Measurements from ENCODE around the gene TEAD2.

DNA sequence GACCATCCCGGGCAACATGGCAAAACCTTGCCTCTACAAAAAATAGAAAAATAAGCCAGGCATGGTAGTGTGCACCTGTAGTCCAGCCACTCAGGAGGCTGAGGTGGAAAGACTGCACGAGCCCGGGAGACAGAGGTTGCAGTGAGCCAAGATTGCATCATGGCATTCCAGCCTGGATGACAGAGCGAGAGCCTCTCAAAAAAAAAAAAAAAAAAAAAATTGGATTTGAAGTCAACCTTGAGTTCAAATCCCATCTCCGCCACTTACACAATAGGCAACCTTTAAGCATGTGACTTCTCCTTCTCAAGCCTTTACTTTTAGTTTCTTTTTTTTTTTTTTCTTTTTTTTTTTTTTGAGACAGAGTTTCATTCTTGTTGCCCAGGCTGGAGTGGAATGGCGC lies 37.8 kb upstream of the TEAD2 start:
- TF ChIP-seq, protein P1, sequence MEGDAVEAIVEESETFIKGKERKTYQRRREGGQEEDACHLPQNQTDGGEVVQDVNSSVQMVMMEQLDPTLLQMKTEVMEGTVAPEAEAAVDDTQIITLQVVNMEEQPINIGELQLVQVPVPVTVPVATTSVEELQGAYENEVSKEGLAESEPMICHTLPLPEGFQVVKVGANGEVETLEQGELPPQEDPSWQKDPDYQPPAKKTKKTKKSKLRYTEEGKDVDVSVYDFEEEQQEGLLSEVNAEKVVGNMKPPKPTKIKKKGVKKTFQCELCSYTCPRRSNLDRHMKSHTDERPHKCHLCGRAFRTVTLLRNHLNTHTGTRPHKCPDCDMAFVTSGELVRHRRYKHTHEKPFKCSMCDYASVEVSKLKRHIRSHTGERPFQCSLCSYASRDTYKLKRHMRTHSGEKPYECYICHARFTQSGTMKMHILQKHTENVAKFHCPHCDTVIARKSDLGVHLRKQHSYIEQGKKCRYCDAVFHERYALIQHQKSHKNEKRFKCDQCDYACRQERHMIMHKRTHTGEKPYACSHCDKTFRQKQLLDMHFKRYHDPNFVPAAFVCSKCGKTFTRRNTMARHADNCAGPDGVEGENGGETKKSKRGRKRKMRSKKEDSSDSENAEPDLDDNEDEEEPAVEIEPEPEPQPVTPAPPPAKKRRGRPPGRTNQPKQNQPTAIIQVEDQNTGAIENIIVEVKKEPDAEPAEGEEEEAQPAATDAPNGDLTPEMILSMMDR (IDR thresholded peaks at IDR 0.05; ENCODE audit: poor library complexity, severe bottlenecking), result no peak
- TF ChIP-seq, protein P2, sequence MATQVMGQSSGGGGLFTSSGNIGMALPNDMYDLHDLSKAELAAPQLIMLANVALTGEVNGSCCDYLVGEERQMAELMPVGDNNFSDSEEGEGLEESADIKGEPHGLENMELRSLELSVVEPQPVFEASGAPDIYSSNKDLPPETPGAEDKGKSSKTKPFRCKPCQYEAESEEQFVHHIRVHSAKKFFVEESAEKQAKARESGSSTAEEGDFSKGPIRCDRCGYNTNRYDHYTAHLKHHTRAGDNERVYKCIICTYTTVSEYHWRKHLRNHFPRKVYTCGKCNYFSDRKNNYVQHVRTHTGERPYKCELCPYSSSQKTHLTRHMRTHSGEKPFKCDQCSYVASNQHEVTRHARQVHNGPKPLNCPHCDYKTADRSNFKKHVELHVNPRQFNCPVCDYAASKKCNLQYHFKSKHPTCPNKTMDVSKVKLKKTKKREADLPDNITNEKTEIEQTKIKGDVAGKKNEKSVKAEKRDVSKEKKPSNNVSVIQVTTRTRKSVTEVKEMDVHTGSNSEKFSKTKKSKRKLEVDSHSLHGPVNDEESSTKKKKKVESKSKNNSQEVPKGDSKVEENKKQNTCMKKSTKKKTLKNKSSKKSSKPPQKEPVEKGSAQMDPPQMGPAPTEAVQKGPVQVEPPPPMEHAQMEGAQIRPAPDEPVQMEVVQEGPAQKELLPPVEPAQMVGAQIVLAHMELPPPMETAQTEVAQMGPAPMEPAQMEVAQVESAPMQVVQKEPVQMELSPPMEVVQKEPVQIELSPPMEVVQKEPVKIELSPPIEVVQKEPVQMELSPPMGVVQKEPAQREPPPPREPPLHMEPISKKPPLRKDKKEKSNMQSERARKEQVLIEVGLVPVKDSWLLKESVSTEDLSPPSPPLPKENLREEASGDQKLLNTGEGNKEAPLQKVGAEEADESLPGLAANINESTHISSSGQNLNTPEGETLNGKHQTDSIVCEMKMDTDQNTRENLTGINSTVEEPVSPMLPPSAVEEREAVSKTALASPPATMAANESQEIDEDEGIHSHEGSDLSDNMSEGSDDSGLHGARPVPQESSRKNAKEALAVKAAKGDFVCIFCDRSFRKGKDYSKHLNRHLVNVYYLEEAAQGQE (IDR thresholded peaks at IDR 0.05; ENCODE audit: borderline replicate concordance), result no peak

Data from neural cell (in vitro differentiated cells).